Esophagus muscularis mucosa (tissue), 4 donors: ENCODE measurements around the gene SMIM29. TPM values are rescaled to one million over a fixed set of nuclear protein-coding genes. Genes with fewer than 3 reads are reported as not detected.

Source experiments
- DNase-seq: peaks from one replicate; pipeline ENCODE4 v3.0.0-alpha.2; 2017; ENCODE audit errors: extremely low spot score
- H3K27ac ChIP-seq, 4 donors: fragments of 200-600 bp; sonication (generic); replicated peaks in 1 of 4; 1 replicate in 3 of 4; 2 replicates in 1 of 4; pipeline ENCODE4 v1.5.1; 2016 to 2019; ENCODE audit warnings: mild to moderate bottlenecking in 1 of 4
- H3K27me3 ChIP-seq, 4 donors: fragments of 200-600 bp; sonication (generic); one replicate each; pipeline versions ENCODE4 v1.5.1 to v1.6.0; 2016 to 2019
- H3K36me3 ChIP-seq, 4 donors: fragments of 200-600 bp; sonication (generic); one replicate each; pipeline ENCODE4 v1.5.1; 2016 to 2019
- H3K4me1 ChIP-seq, 4 donors: fragments of 200-600 bp; sonication (generic); one replicate each; pipeline ENCODE4 v1.5.1; 2016 to 2019
- H3K4me3 ChIP-seq, 4 donors: fragments of 200-600 bp; sonication (generic); 1 replicate in 2 of 4; 2 replicates in 2 of 4; pipeline ENCODE4 v1.5.1; 2016 to 2019; ENCODE audit warnings: mild to moderate bottlenecking in 4 of 4, moderate library complexity in 1 of 4
- H3K9me3 ChIP-seq, 4 donors: fragments of 200-600 bp; sonication (generic); 1 replicate in 3 of 4; 2 replicates in 1 of 4; pipeline ENCODE4 v1.5.1; 2016 to 2019
- CTCF ChIP-seq, 3 experiments: fragments of 200-600 bp in 2 of 3; fragments of 450-650 bp in 1 of 3; sonication (generic) in 2 of 3; IDR thresholded peaks; one replicate each; pipeline ENCODE4 v1.5.1; 2017 to 2019; ENCODE audit warnings: antibody characterized with exemption in 3 of 3, mild to moderate bottlenecking in 2 of 3, moderate library complexity in 1 of 3
- EP300 ChIP-seq: sonication (generic); formaldehyde crosslinking; IDR thresholded peaks from one replicate; pipeline ENCODE4 v1.6.1; 2017; ENCODE audit warnings: antibody characterized with exemption
- POLR2A ChIP-seq: fragments of 450-650 bp; IDR thresholded peaks from one replicate; pipeline ENCODE4 v1.6.1; 2017; ENCODE audit warnings: antibody characterized with exemption, moderate library complexity, mild to moderate bottlenecking, low read depth
- POLR2AphosphoS5 ChIP-seq, 2 donors: sonication (generic); formaldehyde crosslinking; IDR thresholded peaks; one replicate each; pipeline ENCODE4 v1.6.1; 2017; ENCODE audit warnings: antibody characterized with exemption in 2 of 2
- WGBS: methylation state at CpG from one replicate; pipeline ENCODE4 v1.1.5; 2018; 5-methylcytosine and 5-hydroxymethylcytosine counted together
- intact Hi-C: fragments of 100-400 bp; cut with DNase I; formaldehyde crosslinking; loops from one replicate; pipeline ENCODE4 v1.15.1; 2023
- total RNA-seq, 4 donors: library from RNA; depleted of rRNA; stranded (reverse); fragments of >200 nt; gene quantifications; one replicate each; pipeline versions ENCODE4 v1.1.0 to v1.2.1, GENCODE V29; 2016

The SMIM29 gene
- total RNA-seq, 4 donors from 2014 or later, result 21.2 to 26.3 (median 23.4) TPM

GRCh38 chr6:34239500-34239825 lies 9.3 kb downstream of the SMIM29 start:
- TF ChIP-seq EP300 (no peak), POLR2A (no peak), CTCF (IDR thresholded peaks at IDR 0.05) (no peak), POLR2AphosphoS5 (IDR thresholded peaks at IDR 0.05) (no peak)
- no peaks in the 10 kb centered on the region for H3K27me3 ChIP-seq
- no peak overlapping the region for H3K27ac ChIP-seq
- WGBS, result 85% methylated on average over 3 of the region's 3 CpGs
- H3K4me1 ChIP-seq, result peaks cover 30 to 45% (median 38%) of the 10 kb centered on the region in 4 donors
- intact Hi-C loops, result no loop called here
- no peaks in the 10 kb centered on the region for H3K9me3 ChIP-seq
- no peak overlapping the region for H3K4me3 ChIP-seq
- DNase-seq, result peak; percentile 26
- H3K36me3 ChIP-seq, result peaks cover 6 to 22% (median 18%) of the 10 kb centered on the region in 4 donors

- intact Hi-C loops, result no loop called here
- peak; percentile 74 for DNase-seq
- Histone ChIP-seq H3K9me3 (no peaks in the 10 kb centered on the region), H3K27me3 (no peaks in the 10 kb centered on the region), H3K36me3 (peaks cover 6 to 22% (median 18%) of the 10 kb centered on the region in 4 donors), H3K27ac (peak overlapping the region in 1 of 4 donors; percentile 81), H3K4me1 (peaks cover 24 to 38% (median 31%) of the 10 kb centered on the region in 4 donors), H3K4me3 (peak overlapping the region; percentile 76 to 84 (median 80))
- no peak for TF ChIP-seq CTCF (IDR thresholded peaks at IDR 0.05)
- no peak for TF ChIP-seq POLR2A
- TF ChIP-seq POLR2AphosphoS5 (IDR thresholded peaks at IDR 0.05), result no peak
- no peak for TF ChIP-seq EP300
- 86% methylated on average over 14 of the region's 14 CpGs for WGBS
Measured at GRCh38 chr6:34238585-34239499, 10.0 kb downstream of the SMIM29 start.

GRCh38 chr6:34237722-34238584 lies 10.9 kb downstream of the SMIM29 start:
- intact Hi-C loops, result no loop called here

GRCh38 chr6:34237316-34237721 lies 11.5 kb downstream of the SMIM29 start:
- Histone ChIP-seq H3K4me1 (peaks cover 20 to 29% (median 28%) of the 10 kb centered on the region in 4 donors), H3K36me3 (peaks cover 6 to 18% (median 12%) of the 10 kb centered on the region in 4 donors), H3K9me3 (no peaks in the 10 kb centered on the region), H3K27me3 (no peaks in the 10 kb centered on the region), H3K27ac (peak overlapping the region; percentile 90 to 93 (median 91)), H3K4me3 (peak overlapping the region; percentile 76 to 84 (median 80))
- intact Hi-C loops, result no loop called here
- no CpG with 5 or more reads among the region's 78 CpGs for WGBS
- DNase-seq, result no peak
- TF ChIP-seq POLR2AphosphoS5 (IDR thresholded peaks at IDR 0.05), result no peak
- no peak for TF ChIP-seq CTCF (IDR thresholded peaks at IDR 0.05)
- no peak for TF ChIP-seq EP300
- TF ChIP-seq POLR2A, result no peak

More at GRCh38 chr6:34237722-34238584, 10.9 kb downstream of the SMIM29 start:
- H3K9me3 ChIP-seq, result no peaks in the 10 kb centered on the region
- peak overlapping the region; percentile 76 to 84 (median 80) for H3K4me3 ChIP-seq
- 14% methylated on average over 38 of the region's 64 CpGs for WGBS
- H3K36me3 ChIP-seq, result peaks cover 6 to 22% (median 16%) of the 10 kb centered on the region in 4 donors
- H3K4me1 ChIP-seq, result peaks cover 20 to 30% (median 28%) of the 10 kb centered on the region in 4 donors
- peak overlapping the region; percentile 71 to 81 (median 76) for H3K27ac ChIP-seq
- DNase-seq, result peak; percentile 82
- no peaks in the 10 kb centered on the region for H3K27me3 ChIP-seq
- TF ChIP-seq CTCF (IDR thresholded peaks at IDR 0.05), result peak in 2 of 3 experiments; percentile 35 to 41
- TF ChIP-seq POLR2A, result no peak
